Measurements from ENCODE around the gene TPRKB.

- TF ChIP-seq CTCF (IDR thresholded peaks at IDR 0.05) (no peak), POLR2AphosphoS5 (IDR thresholded peaks at IDR 0.05; ENCODE audit: low read depth, low read length) (no peak), TCF7L2 (IDR thresholded peaks at IDR 0.05; ENCODE audit: low read depth, low read length) (no peak)
- TF ChIP-seq, protein P1, sequence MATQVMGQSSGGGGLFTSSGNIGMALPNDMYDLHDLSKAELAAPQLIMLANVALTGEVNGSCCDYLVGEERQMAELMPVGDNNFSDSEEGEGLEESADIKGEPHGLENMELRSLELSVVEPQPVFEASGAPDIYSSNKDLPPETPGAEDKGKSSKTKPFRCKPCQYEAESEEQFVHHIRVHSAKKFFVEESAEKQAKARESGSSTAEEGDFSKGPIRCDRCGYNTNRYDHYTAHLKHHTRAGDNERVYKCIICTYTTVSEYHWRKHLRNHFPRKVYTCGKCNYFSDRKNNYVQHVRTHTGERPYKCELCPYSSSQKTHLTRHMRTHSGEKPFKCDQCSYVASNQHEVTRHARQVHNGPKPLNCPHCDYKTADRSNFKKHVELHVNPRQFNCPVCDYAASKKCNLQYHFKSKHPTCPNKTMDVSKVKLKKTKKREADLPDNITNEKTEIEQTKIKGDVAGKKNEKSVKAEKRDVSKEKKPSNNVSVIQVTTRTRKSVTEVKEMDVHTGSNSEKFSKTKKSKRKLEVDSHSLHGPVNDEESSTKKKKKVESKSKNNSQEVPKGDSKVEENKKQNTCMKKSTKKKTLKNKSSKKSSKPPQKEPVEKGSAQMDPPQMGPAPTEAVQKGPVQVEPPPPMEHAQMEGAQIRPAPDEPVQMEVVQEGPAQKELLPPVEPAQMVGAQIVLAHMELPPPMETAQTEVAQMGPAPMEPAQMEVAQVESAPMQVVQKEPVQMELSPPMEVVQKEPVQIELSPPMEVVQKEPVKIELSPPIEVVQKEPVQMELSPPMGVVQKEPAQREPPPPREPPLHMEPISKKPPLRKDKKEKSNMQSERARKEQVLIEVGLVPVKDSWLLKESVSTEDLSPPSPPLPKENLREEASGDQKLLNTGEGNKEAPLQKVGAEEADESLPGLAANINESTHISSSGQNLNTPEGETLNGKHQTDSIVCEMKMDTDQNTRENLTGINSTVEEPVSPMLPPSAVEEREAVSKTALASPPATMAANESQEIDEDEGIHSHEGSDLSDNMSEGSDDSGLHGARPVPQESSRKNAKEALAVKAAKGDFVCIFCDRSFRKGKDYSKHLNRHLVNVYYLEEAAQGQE (IDR thresholded peaks at IDR 0.05; ENCODE audit: insufficient read depth in 1 of 2, low read depth in 2 of 2, low read length in 1 of 2), result no peak
These were observed 22.8 kb upstream of the TPRKB start for GRCh38 chr2:73759904-73760303.

All from Panc1 (cell line).